ENCODE data around the gene RNF17.
"Not testable (repeated sequence)": the region's sequence is repeated elsewhere in the genome, so short reads cannot be mapped to it uniquely, and the experiment has no call there.

Gene RNF17

GRCh38 chr13:24730873-24731567, 32.9 kb upstream of the RNF17 start:
- H3K27ac ChIP-seq (ENCODE audit: low read depth, low read length); H3K9me3 ChIP-seq (ENCODE audit: control insufficient read depth in 1 of 2, low read length in 2 of 2); H3K9ac ChIP-seq (ENCODE audit: low read depth in 1 of 2, low read length in 2 of 2); H3K4me1 ChIP-seq (ENCODE audit: control insufficient read depth in 1 of 2, insufficient read depth in 2 of 2, low read length in 2 of 2); H3K36me3 ChIP-seq (ENCODE audit: control insufficient read depth in 1 of 2, insufficient read depth in 2 of 2, low read length in 2 of 2); H3K4me3 ChIP-seq (ENCODE audit: low read depth in 1 of 2, low read length in 2 of 2); H3K27me3 ChIP-seq (ENCODE audit: control insufficient read depth in 1 of 2, insufficient read depth in 2 of 2, low read length in 2 of 2): not testable (repeated sequence)

GRCh38 chr13:24734950-24735349, 29.0 kb upstream of the RNF17 start:
- Histone ChIP-seq H3K27ac (ENCODE audit: low read depth, low read length) (no peak overlapping the region), H3K4me3 (ENCODE audit: low read depth in 1 of 2, low read length in 2 of 2) (no peak overlapping the region), H3K4me1 (ENCODE audit: control insufficient read depth in 1 of 2, insufficient read depth in 2 of 2, low read length in 2 of 2) (no peaks in the 10 kb centered on the region), H3K27me3 (ENCODE audit: control insufficient read depth in 1 of 2, insufficient read depth in 2 of 2, low read length in 2 of 2) (no peaks in the 10 kb centered on the region), H3K9ac (ENCODE audit: low read depth in 1 of 2, low read length in 2 of 2) (no peak overlapping the region), H3K9me3 (ENCODE audit: control insufficient read depth in 1 of 2, low read length in 2 of 2) (no peaks in the 10 kb centered on the region), H3K36me3 (ENCODE audit: control insufficient read depth in 1 of 2, insufficient read depth in 2 of 2, low read length in 2 of 2) (no peaks in the 10 kb centered on the region)

- Histone ChIP-seq H3K4me3 (ENCODE audit: low read depth in 1 of 2, low read length in 2 of 2) (no peak overlapping the region), H3K36me3 (ENCODE audit: control insufficient read depth in 1 of 2, insufficient read depth in 2 of 2, low read length in 2 of 2) (no peaks in the 10 kb centered on the region), H3K27me3 (ENCODE audit: control insufficient read depth in 1 of 2, insufficient read depth in 2 of 2, low read length in 2 of 2) (no peaks in the 10 kb centered on the region), H3K4me1 (ENCODE audit: control insufficient read depth in 1 of 2, insufficient read depth in 2 of 2, low read length in 2 of 2) (no peaks in the 10 kb centered on the region), H3K9me3 (ENCODE audit: control insufficient read depth in 1 of 2, low read length in 2 of 2) (no peaks in the 10 kb centered on the region), H3K27ac (ENCODE audit: low read depth, low read length) (no peak overlapping the region), H3K9ac (ENCODE audit: low read depth in 1 of 2, low read length in 2 of 2) (no peak overlapping the region)
Measured at GRCh38 chr13:24737042-24737441, 26.9 kb upstream of the RNF17 start.

- Histone ChIP-seq H3K4me1 (ENCODE audit: control insufficient read depth in 1 of 2, insufficient read depth in 2 of 2, low read length in 2 of 2) (no peaks in the 10 kb centered on the region), H3K27ac (ENCODE audit: low read depth, low read length) (no peak overlapping the region), H3K36me3 (ENCODE audit: control insufficient read depth in 1 of 2, insufficient read depth in 2 of 2, low read length in 2 of 2) (no peaks in the 10 kb centered on the region), H3K9ac (ENCODE audit: low read depth in 1 of 2, low read length in 2 of 2) (no peak overlapping the region), H3K9me3 (ENCODE audit: control insufficient read depth in 1 of 2, low read length in 2 of 2) (no peaks in the 10 kb centered on the region), H3K4me3 (ENCODE audit: low read depth in 1 of 2, low read length in 2 of 2) (no peak overlapping the region), H3K27me3 (ENCODE audit: control insufficient read depth in 1 of 2, insufficient read depth in 2 of 2, low read length in 2 of 2) (peaks cover 0 to 2% of the 10 kb centered on the region in 2 donors)
Measured at GRCh38 chr13:24738366-24738847, 25.6 kb upstream of the RNF17 start.

GRCh38 chr13:24740014-24740890, 23.7 kb upstream of the RNF17 start:
- H3K27ac ChIP-seq (ENCODE audit: low read depth, low read length) = no peak overlapping the region
- no peaks in the 10 kb centered on the region for H3K9me3 ChIP-seq (ENCODE audit: control insufficient read depth in 1 of 2, low read length in 2 of 2)
- H3K36me3 ChIP-seq (ENCODE audit: control insufficient read depth in 1 of 2, insufficient read depth in 2 of 2, low read length in 2 of 2) = no peaks in the 10 kb centered on the region

GRCh38 chr13:24741016-24741662, 22.8 kb upstream of the RNF17 start:
- Histone ChIP-seq H3K9ac (ENCODE audit: low read depth in 1 of 2, low read length in 2 of 2) (no peak overlapping the region), H3K36me3 (ENCODE audit: control insufficient read depth in 1 of 2, insufficient read depth in 2 of 2, low read length in 2 of 2) (no peaks in the 10 kb centered on the region), H3K4me1 (ENCODE audit: control insufficient read depth in 1 of 2, insufficient read depth in 2 of 2, low read length in 2 of 2) (no peaks in the 10 kb centered on the region), H3K4me3 (ENCODE audit: low read depth in 1 of 2, low read length in 2 of 2) (no peak overlapping the region), H3K9me3 (ENCODE audit: control insufficient read depth in 1 of 2, low read length in 2 of 2) (no peaks in the 10 kb centered on the region), H3K27ac (ENCODE audit: low read depth, low read length) (no peak overlapping the region), H3K27me3 (ENCODE audit: control insufficient read depth in 1 of 2, insufficient read depth in 2 of 2, low read length in 2 of 2) (peaks cover 7 to 9% of the 10 kb centered on the region in 2 donors)

More at GRCh38 chr13:24740014-24740890, 23.7 kb upstream of the RNF17 start:
- Histone ChIP-seq H3K4me3 (ENCODE audit: low read depth in 1 of 2, low read length in 2 of 2) (no peak overlapping the region), H3K27me3 (ENCODE audit: control insufficient read depth in 1 of 2, insufficient read depth in 2 of 2, low read length in 2 of 2) (peaks cover 4 to 9% of the 10 kb centered on the region in 2 donors), H3K4me1 (ENCODE audit: control insufficient read depth in 1 of 2, insufficient read depth in 2 of 2, low read length in 2 of 2) (no peaks in the 10 kb centered on the region), H3K9ac (ENCODE audit: low read depth in 1 of 2, low read length in 2 of 2) (no peak overlapping the region)

- H3K36me3 ChIP-seq (ENCODE audit: control insufficient read depth in 1 of 2, insufficient read depth in 2 of 2, low read length in 2 of 2) = no peaks in the 10 kb centered on the region
- H3K9me3 ChIP-seq (ENCODE audit: control insufficient read depth in 1 of 2, low read length in 2 of 2) = no peaks in the 10 kb centered on the region
- no peak overlapping the region for H3K9ac ChIP-seq (ENCODE audit: low read depth in 1 of 2, low read length in 2 of 2)
- H3K27me3 ChIP-seq (ENCODE audit: control insufficient read depth in 1 of 2, insufficient read depth in 2 of 2, low read length in 2 of 2) = peaks cover 10 to 13% of the 10 kb centered on the region in 2 donors
- H3K4me1 ChIP-seq (ENCODE audit: control insufficient read depth in 1 of 2, insufficient read depth in 2 of 2, low read length in 2 of 2) = no peaks in the 10 kb centered on the region
- H3K4me3 ChIP-seq (ENCODE audit: low read depth in 1 of 2, low read length in 2 of 2) = no peak overlapping the region
- no peak overlapping the region for H3K27ac ChIP-seq (ENCODE audit: low read depth, low read length)
Measured at GRCh38 chr13:24741791-24742190, 22.2 kb upstream of the RNF17 start.

- Histone ChIP-seq H3K27me3 (ENCODE audit: control insufficient read depth in 1 of 2, insufficient read depth in 2 of 2, low read length in 2 of 2) (peaks cover 11 to 16% of the 10 kb centered on the region in 2 donors), H3K27ac (ENCODE audit: low read depth, low read length) (no peak overlapping the region), H3K4me3 (ENCODE audit: low read depth in 1 of 2, low read length in 2 of 2) (no peak overlapping the region), H3K4me1 (ENCODE audit: control insufficient read depth in 1 of 2, insufficient read depth in 2 of 2, low read length in 2 of 2) (peaks cover 0 to under 1% of the 10 kb centered on the region in 2 donors), H3K36me3 (ENCODE audit: control insufficient read depth in 1 of 2, insufficient read depth in 2 of 2, low read length in 2 of 2) (no peaks in the 10 kb centered on the region), H3K9ac (ENCODE audit: low read depth in 1 of 2, low read length in 2 of 2) (no peak overlapping the region), H3K9me3 (ENCODE audit: control insufficient read depth in 1 of 2, low read length in 2 of 2) (no peaks in the 10 kb centered on the region)
Measured at GRCh38 chr13:24742294-24742693, 21.7 kb upstream of the RNF17 start.

- Histone ChIP-seq H3K4me3 (ENCODE audit: low read depth in 1 of 2, low read length in 2 of 2) (no peak overlapping the region), H3K9ac (ENCODE audit: low read depth in 1 of 2, low read length in 2 of 2) (no peak overlapping the region), H3K27me3 (ENCODE audit: control insufficient read depth in 1 of 2, insufficient read depth in 2 of 2, low read length in 2 of 2) (peaks cover 17 to 19% of the 10 kb centered on the region in 2 donors)
Measured at GRCh38 chr13:24742977-24743376, 21.0 kb upstream of the RNF17 start.

GRCh38 chr13:24744247-24744646, 19.7 kb upstream of the RNF17 start:
- Histone ChIP-seq H3K4me1 (ENCODE audit: control insufficient read depth in 1 of 2, insufficient read depth in 2 of 2, low read length in 2 of 2) (peaks cover 0 to 8% of the 10 kb centered on the region in 2 donors), H3K27me3 (ENCODE audit: control insufficient read depth in 1 of 2, insufficient read depth in 2 of 2, low read length in 2 of 2) (peaks cover 19 to 25% of the 10 kb centered on the region in 2 donors), H3K9me3 (ENCODE audit: control insufficient read depth in 1 of 2, low read length in 2 of 2) (no peaks in the 10 kb centered on the region), H3K4me3 (ENCODE audit: low read depth in 1 of 2, low read length in 2 of 2) (no peak overlapping the region), H3K27ac (ENCODE audit: low read depth, low read length) (no peak overlapping the region), H3K9ac (ENCODE audit: low read depth in 1 of 2, low read length in 2 of 2) (no peak overlapping the region), H3K36me3 (ENCODE audit: control insufficient read depth in 1 of 2, insufficient read depth in 2 of 2, low read length in 2 of 2) (no peaks in the 10 kb centered on the region)

More at GRCh38 chr13:24742977-24743376, 21.0 kb upstream of the RNF17 start:
- Histone ChIP-seq H3K4me1 (ENCODE audit: control insufficient read depth in 1 of 2, insufficient read depth in 2 of 2, low read length in 2 of 2) (peaks cover 0 to 6% of the 10 kb centered on the region in 2 donors), H3K27ac (ENCODE audit: low read depth, low read length) (no peak overlapping the region), H3K9me3 (ENCODE audit: control insufficient read depth in 1 of 2, low read length in 2 of 2) (no peaks in the 10 kb centered on the region), H3K36me3 (ENCODE audit: control insufficient read depth in 1 of 2, insufficient read depth in 2 of 2, low read length in 2 of 2) (no peaks in the 10 kb centered on the region)
